GOT3 (cell line): Measurements from ENCODE around the gene SLX4IP.
"Not testable (repeated sequence)": the region's sequence is repeated elsewhere in the genome, so short reads cannot be mapped to it uniquely, and the experiment has no call there.

ENCODE experiments used
- DNase-seq: peaks from one replicate; lab custom pipeline; 2025; ENCODE audit warnings: mixed read lengths; lab: John Stamatoyannopoulos, UW

Gene SLX4IP

DNA sequence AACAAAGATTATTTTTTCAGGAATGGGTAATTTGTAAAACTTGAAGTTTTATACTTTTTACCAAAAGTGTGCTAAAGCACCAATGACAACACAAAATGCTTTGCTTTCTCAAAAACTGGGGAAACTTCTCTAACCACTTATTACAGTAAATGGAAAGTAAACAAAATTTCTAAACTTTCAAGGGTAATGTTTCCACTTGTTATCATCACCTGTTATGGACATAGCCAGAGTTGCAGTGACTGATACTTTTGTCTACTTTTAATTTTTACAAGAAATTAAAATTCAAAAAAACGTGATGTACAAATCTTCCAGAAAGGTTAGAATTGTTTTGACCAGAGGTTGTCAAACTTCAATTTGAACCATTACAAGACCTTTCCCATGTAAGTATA lies 138.8 kb downstream of the SLX4IP start:
- DNase-seq, result no peak

DNA sequence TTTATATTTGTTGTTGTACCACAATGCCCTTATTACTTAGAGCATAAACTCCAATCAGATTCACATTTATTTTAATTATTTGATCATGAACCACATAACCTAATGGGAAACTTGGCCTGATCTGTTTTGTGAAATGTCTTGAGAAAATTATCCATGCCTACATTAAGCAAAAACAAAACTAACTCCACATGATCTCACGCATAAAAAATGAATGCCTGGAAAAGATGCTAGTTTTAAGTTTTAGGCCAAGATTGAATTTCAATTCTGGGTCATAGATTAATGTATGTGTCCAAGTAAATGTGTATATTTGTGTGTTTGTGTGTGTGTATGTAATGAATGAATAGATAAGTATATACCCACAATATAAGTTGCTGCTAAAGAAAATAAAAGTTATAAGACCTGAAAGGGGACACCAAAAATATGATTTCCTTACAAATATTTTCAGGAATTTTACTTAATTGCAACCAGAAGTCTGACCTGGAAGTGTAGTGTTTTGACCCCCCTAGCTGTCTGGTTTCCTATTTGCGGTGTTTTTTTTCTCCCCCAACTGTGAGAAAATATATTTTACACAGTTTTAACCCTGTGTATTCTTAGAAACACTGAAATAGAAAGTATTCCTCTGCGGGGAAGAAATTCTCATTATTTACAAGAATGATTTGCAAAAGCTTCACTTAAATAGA lies 141.4 kb downstream of the SLX4IP start:
- no peak for DNase-seq

DNA sequence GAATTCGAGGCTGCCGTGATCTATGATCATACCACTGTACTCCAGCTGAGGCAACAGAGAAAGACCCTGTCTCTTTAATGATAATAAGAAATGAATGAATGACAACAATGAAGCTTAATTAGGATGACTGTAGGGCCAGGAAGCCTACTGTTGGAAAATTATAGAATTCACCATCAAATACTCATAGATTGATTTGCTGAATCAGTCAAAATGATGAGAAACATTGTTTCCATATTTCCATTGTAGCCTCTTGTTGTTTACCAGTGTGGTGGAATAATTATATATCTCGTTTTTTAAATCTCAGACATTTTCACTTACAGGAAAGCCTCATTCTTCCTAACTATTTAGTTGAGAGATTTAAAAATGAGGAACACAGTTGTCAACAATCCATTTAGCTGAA lies 142.5 kb downstream of the SLX4IP start:
- no peak for DNase-seq

DNA sequence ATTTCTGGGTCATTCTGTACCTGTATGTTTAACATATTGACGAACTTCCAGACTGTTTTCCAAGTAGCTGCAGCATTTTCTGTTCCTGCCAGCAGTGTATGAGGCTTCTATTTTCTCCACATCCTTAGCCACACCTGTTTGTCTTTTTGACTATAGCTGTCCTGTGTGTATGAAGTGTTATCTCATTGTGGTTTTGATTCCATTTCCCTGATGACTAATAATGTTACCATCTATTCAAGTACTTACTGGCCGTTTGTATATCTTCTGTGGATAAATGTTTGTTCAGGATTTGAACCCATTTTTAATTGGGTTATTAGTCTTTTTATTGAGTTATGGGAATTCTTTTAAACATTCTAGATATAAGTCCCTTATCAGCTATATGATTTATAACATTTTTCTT lies 143.5 kb downstream of the SLX4IP start:
- no peak for DNase-seq

DNA sequence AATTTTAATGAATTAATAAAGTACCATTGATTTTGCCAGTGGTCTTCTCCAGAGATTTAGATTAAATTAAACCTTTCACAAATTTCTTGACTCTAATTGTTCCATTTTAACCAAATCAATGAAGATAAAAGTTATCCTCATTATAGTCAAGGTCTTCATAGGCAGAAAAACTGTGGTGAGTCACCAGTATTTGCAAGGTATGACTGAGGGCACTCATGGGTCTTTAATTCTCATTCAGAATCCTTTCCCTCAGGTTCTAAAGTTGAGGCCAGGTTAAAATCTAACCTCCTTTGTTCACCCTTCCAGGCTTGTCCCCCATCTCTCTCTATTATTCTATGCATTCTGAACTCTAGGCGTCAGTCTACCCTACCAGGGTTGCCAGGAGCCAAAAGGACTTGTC lies 144.8 kb downstream of the SLX4IP start:
- no peak for DNase-seq

DNA sequence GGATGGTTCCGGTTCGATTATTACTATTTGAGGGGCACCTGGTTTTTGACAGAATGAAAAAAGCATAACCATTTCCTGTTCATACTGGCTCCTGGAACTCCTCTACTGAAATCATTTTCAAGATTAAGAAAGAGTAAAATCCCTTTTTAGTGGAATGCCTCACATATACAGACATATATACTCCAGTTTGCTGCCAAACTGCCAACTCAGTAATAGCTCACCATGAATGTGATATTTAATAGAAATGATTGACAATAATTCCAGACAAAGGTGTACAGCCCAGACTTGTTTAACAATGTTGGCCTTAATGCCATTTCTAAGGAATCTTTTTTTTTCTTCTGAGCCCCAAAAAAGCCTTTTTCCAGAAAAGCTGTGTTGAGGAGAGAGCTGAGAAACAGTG lies 145.6 kb downstream of the SLX4IP start:
- no peak for DNase-seq

DNA sequence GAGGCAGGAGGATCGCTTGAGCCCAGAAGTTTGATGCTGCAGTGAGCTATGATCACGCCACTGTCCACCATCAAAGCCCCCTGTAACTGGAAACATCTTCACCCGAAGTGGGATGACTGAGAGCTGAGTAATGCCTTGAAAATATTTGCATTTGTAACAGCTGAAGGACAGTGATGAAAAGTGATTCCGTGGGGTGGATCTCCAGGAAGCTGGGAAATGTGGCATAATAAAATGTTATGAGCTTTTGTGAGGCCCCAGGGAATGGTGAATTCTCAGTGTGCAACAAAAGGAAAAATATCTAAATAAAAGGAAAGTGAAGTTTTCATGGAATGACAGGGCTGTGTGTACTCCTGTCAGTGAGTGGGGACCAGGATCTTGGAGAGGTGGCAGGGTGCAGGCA lies 146.7 kb downstream of the SLX4IP start:
- no peak for DNase-seq

DNA sequence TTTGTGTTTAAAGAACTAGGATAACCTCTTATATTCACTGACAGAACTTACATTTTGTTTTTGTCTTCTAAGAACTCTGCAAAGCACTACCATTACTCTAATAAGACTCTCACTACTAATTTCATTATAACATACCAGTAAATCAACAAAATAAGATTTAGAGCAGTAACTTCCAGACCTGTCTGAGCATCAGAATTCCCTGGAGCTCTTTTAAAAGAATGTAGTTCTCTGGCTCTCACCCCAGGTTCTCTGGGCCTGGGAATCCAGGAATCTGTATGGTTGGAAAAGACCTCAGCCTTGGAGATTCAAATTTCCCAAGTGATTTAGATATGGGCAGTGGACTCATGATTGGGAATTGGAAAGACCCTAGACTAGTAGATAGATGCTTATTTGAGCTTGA lies 149.3 kb downstream of the SLX4IP start:
- no peak for DNase-seq

DNA sequence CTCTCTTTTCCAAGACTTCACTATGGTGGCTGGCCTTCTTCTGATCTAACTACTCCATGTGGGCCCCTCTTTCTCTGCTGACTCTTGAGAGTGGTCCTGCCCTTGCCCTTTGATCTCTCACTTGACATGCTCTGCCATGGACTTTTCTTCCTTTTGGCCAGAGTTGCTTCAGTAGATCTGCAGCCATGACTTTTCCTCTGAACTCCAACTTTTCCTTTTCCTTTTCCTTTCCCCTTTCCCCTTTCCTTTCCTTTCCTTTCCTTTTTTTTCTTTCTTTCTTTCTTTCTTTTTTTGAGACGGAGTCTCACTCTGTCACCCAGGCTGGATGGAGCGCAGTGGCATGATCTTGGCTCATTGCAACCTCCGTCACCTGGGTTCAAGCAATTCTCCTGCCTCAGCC lies 150.2 kb downstream of the SLX4IP start:
- DNase-seq, result no peak

DNA sequence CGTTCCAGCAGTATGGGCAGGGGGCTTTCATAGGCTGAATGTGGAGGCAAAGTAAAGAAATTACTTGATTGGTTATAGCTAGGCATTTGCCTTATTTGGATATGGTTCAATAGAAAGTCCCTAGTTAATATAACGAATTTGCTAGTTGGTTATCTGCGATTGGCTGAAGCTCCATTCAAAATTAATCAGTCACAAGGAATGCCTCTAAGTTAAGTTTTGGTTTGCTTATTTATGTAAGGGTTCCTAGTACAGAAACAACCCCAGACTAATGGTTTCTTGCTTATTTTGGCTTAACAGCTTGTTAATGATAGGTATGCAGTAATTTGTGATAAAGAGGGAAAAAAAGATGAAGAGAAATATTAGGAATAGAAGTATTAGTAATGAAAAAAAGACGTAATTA lies 151.2 kb downstream of the SLX4IP start:
- DNase-seq, result no peak

DNA sequence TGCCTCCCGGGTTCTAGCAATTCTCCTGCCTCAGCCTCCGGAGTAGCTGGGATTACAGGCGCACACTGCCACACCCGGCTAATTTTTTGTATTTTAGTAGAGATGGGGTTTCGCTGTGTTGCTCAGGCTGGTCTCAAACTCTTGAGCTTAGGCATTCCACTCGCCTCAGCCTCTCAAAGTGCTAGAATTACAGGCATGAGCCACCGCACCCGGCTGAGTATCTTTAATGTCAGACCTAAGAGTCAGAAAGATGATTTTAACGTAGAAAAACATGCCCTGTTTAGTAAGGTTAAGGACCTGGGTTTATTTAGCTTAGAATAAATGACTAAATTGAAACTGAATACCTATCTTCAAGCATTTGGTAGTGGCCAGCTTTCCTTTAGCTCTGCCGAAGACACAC lies 155.3 kb downstream of the SLX4IP start:
- DNase-seq, result not testable (repeated sequence)

DNA sequence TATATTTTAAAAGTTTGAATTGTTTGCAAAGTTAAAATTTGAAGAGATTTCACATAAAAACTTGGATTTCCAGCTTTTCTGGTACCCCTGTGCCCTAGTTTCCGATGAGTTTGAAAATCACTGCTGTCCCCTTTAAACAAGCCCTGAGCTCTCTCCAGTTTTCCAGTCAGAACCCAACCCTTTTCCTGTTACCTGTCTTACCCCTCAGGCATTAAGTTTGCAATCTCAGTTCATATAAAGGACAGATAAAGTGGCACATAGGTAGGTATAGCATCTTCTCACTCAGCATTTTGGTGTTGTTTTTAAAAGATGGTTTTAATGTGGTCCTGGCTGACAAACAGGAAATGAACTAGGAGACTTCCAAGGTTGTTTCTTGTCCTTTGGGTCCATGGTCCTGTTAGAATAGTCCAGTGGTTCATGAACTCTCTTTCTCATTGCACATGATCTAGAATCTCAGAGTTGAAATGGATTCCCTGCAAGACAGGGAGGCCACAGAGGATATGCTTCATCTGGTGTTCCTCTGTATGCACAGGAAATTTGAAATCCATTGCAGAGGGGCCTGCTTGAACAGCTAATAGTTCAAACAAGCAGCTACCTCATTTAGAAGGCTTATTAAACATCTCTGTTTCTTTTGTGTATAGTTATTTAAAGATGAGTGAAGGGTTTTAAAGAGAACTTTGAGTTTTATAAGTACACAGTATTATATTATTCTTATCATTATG lies 156.0 kb downstream of the SLX4IP start:
- no peak for DNase-seq

DNA sequence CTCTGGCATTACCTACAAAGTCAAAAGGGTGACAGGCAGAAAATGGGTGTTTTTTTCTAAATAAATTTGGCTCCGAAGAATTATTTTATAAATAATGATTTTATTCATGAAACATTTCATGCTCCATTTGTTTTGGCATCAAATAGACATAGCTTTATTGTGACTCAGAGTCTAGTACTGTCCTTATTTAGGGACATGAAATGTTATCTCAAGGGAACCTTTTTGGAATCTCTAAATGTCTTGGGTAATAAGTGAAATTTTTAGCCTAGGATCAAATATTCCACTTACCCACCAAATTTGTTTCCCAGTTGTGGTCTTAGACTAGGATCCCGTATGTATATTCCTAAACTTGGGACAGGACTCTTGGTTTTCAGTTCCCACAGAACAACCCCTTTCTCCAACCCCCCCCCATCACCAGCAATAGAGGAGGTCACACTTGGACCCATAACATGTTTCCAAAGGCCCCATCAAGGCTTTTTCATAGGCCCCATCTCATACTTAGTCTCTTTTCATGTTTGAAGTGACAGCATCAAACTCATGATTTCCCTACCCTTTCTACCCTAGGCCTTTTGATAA lies 156.9 kb downstream of the SLX4IP start:
- no peak for DNase-seq

DNA sequence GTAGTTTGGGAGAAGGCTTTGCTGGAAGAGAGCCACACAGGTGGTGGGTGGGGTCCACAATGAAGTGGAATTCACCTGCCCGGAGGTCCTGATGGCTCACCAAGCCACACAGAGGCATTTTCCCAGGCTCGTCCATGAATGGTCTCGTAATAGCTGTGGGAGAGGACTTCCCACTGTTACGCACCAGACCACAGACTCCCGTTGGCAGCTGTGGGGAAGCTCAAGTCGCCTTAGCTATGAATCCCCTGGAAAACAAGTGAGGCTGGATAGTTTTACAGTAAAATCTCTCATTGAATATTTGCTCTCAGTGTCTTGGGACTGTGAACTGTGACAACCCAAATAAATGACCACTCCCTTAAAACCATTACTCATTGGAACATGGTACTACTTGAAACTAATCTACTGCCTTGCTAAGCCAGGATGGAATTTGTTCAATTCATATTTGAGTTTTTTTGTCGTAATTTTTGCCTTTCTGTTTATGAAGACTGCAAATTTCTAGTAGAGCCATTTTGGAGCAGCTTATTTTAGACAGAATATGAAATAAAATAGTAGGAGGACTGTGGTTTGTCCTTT lies 159.3 kb downstream of the SLX4IP start:
- DNase-seq, result no peak

DNA sequence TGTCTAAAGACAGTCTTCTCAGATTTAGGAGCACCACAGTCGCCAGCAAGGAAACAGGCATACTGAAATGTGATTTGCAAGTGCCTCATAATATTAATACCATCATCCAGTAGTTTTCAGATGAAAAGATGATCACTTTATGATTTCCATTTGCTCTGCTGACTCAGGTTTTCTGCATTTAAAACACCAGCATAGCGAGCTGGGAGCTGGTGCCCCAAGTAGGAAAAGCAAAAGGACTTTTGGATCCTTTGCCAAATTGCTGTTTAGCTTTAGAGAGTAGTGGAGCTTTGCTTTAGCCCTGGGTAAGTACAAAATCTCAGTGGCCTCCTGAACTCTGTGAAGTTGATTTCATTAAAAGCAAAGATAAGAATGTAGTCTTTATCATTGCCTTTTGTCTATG lies 160.2 kb downstream of the SLX4IP start:
- no peak for DNase-seq

DNA sequence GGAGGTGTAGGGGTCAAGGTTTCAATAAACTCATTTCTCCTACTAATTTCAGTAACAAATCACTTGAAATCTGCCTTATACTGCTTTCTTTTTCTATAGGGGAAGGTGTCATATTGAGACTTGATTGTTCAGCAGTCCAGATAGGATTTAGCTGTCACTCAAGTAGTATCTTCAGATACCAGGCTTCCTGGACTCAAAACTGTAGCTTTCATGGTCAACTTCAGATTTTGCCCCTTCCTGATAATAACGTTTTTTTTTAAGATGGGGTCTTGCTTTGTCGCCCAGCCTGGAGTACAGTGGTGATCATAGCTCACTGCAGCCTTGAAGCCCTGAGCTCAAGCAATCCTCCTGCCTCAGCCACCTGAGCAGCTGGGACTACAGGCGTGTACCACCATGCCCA lies 160.9 kb downstream of the SLX4IP start:
- no peak for DNase-seq

DNA sequence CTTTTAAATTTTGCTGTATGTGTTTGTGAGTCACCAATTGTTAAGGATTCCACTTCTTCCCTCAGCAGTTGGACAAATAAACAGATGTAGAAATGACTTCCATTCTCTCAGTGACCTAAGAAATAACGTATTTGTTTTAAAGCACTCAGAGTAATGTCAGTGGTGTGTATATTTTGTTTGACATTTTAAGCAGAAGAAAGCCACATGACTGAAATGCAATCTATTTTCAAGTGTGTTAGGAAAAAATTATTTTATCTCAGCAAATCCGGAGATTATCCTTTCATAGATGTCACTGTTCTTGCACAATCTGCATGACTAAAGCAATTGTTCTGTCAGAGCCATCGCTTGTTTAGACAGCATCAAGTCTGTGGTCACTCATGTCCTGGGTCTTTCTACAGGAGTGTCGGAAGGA lies 161.6 kb downstream of the SLX4IP start:
- no peak for DNase-seq

DNA sequence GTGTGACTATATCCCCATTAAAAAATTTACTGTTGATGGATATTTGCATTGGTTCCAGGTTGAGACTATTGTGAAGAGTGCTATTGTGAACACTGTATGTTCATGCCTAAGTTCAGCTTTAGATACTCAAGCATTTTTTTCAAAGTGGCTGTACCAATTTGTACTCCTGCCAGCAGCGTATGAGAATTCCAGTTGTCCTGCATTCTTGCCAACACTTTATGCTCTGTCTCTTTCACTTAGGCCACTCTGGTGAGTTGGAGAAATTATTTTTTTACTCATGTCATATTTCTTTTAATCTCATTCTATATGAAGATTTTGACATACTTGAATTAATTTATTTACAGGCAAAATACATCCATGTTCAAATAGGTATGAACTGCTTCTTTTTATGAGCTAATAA lies 162.5 kb downstream of the SLX4IP start:
- DNase-seq, result no peak

DNA sequence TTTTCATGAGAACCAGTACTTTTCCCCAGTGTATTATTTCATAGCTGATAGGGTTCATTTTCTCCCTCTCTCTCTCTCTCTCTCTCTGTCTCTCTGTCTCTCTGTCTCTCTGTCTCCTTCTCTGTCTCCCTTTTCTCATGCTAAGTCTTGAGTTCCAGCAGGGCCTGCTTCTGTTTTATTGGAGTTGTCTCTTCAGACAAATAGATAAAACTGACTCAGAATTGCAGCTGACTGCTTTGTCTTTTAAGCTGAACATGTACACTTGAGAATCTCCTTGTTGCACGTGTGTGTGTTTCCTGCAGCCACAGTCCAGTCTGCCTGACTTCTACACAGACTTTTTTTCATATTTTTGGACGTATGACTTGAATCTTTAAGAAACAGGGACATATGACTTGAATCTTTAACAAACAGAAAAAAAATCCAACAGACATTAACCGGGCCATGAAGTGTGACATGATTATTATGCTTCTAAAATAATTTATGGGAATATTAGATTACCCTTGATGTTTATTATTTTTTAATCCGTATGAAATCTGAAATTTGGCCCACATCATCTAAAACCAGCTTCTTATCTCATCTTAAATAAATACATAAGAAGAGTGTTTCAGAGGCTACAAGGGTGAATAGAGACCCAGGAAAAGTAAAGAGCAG lies 167.2 kb downstream of the SLX4IP start:
- DNase-seq, result no peak

DNA sequence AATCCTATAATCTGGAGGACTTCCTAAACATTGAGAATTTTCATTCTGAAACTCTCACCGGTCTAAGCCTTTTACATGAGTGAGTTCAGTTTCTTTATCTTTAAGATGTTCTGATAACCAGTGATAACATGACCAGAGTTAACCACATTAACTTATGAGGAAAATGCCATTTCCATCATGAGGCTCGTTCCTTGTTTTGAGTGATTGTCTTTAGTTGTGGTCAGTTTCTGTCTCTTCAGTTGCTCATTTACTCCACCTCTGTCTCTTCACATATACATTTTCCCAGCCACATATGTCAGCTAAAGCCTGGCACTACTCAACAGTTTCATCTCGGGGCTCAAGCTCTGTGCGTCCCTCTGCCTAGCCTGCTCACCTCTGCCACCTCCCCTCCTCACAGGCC lies 168.3 kb downstream of the SLX4IP start:
- DNase-seq, result no peak

DNA sequence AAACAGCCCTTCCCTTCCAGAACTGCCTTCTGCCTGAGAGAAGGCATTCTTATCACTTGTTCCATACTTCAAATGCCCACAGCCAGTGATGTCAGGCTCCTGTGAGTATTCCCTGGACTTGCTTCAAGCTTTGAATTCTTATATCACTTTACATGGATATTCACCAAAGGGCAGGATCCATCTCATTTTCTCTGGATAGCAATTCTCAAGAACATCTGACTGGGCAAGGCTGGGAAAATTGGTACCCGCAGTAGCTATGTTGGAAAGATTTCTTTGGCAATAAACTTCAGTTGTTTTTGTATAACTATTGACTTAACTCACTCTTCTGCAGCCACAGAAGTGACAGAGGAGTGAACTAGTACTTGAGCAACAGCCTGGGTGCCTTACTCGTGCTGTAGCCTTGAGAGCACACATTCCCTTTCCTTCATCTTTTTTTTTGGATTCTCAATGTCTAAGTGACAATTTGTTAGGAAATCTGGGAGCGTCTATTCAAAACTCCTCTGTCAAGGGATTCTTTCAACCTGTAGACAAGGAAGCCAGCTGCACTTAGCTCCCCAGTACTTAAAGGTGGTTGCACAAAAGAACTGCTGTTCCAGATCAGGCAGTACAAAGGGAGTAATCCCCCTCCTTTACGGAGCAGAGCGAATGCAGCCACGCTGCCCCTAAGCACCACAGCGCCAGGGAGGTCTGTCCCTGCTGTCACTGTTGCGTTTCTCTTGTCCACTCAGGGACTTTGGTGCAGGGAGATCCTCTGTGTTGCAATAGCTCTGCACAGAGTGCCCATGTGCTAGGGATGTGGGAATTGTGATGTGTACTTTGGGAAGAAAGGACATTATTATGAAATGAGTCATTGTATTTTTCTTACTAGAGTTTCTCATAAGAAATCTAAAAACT lies 169.1 kb downstream of the SLX4IP start:
- DNase-seq, result no peak
